ENCODE data around the gene PKD2L1.
"Not testable (repeated sequence)": the region's sequence is repeated elsewhere in the genome, so short reads cannot be mapped to it uniquely, and the experiment has no call there.

PKD2L1 gene

DNA sequence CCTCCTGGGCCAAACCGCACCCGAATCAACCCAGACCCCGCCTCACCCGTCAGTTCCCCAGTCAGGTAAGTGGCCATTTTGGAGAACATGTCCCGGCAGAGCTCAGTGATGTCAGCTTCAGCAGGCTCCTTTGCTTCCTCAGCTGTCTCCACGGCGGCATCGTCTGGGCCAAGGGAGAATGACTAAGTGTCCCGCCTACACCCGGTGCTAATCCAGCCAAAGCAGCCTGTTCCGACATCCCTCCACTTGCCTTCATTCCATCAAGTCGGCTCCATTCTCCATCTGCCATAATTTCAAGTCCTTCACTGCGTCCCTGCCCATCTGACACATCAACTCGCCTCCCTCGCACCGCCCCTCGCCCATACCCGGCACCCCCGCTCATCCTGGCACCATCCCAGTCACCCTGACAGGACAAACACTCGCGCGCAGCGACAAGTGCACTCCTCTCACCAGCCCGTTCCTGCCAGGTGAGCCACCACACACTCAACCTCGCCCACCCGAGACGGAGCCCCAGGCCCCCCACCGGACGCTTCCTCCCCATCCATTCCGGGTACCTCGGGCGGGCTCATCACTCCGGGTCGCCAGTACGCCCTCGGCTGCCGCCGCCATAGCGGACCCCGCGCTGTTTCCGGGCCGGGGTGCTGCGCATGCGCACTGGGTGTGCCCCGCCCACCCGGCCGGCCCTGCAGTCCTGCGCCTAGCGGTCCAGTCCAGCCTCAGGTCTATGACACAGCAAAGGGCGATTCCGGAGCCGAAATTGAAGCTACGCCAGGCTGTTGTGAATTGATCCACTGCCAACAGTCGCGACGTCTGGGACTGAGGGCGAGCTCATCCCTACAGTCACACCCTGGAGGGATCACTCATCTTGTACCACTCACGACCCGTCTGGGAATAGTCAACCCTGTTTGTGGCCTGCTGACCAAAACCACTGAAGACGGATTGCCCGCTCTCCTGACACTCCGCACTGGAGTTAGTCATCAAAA, 43.7 kb downstream of the PKD2L1 start, which contains the start of gene BLOC1S2:
BLOC1S2 (minus strand) TSS at position 630 of the 983 bp plus-strand sequence; CDS start at position 609, 21 bp downstream.
- DNase-seq (ENCODE audit: low read depth, low spot score): peak; percentile 90

GRCh38 chr10:100285326-100285725, 44.7 kb downstream of the PKD2L1 start:
- DNase-seq (ENCODE audit: low read depth, low spot score): not testable (repeated sequence)

- no peak for DNase-seq (ENCODE audit: low read depth, low spot score)
Measured at GRCh38 chr10:100282907-100283306, 47.1 kb downstream of the PKD2L1 start.

GRCh38 chr10:100276971-100277370, 53.1 kb downstream of the PKD2L1 start:
- not testable (repeated sequence) for DNase-seq (ENCODE audit: low read depth, low spot score)

GRCh38 chr10:100267239-100268104, 62.6 kb downstream of the PKD2L1 start, which contains the start of gene CWF19L1:
Gene CWF19L1, minus strand, starts transcription at chr10:100267638. Its CDS starts 45 bp downstream, at chr10:100267593.
- peak; percentile 93 for DNase-seq (ENCODE audit: low read depth, low spot score)

DNA sequence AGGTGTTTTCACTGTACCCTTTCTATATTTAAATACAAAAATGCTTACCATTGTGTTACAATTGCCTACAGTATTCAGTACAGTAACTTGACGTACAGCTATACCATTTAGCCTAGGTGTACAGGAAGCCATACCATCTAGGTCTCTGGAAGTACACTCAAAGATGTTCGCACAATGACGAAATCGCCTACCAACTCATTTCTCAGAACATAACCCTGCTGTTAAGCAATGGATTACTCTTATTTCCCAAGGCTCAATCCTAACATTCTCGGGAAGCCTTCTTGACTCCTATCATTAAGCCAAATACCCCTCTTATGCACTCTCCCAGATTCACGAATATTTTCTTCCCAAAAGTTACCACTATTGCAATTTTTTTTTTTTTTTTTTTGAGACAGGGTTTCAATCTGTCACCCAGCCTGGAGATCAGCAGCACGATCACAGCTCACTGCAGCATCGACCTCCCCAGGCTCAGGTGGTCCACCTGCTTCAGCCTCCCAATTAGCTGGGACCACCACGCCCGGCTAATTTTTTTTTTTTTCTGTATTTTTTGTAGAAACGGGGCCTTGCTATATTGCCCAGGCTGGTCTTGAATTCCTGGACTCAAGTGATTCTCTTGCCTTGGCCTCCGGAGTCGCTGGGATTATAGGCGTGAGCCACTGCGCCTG, 64.1 kb downstream of the PKD2L1 start:
- DNase-seq (ENCODE audit: low read depth, low spot score): no peak

GRCh38 chr10:100254191-100254590, 75.8 kb downstream of the PKD2L1 start:
- DNase-seq (ENCODE audit: low read depth, low spot score): no peak

DNA sequence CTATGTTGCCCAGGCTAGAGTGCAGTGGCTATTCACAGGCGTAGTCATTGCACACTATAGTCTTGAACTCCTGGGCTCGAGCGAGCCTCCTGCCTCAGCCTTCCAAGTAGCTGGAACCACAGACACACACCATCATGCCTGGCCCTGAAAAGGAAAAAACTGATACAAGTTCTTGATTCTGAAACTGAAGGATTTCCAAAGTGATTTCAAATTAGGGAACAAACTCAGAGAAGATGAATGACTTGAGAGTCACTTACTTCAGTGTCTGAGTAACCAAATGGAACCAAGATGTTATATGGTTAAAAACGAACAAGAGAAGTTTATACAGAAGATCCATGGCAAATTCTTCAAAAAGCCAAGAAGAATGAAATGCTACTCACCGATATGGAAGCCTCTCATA, 77.0 kb downstream of the PKD2L1 start:
- DNase-seq (ENCODE audit: low read depth, low spot score): no peak

GRCh38 chr10:100248820-100249219, 81.2 kb downstream of the PKD2L1 start:
- no peak for DNase-seq (ENCODE audit: low read depth, low spot score)

GRCh38 chr10:100245484-100246220, 84.4 kb downstream of the PKD2L1 start:
- DNase-seq (ENCODE audit: low read depth, low spot score): no peak

DNA sequence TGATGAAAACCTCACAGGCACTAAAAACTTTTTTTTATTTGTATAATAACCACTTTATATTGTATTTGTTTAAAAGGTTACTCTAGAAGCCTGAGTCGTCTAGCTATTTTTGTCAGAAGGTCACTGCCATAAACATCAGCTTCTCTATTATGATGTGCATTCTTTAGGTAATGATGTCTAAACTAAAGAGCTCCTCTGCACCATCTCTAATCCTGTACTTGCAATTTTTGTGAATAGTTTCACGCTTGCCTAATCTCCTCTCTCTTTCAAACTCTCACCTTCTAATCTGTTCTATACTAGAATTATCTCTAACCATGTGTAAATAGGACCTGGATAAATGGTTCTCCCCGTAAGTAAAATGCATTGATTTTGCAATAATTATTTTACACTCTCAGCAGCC, 90.2 kb downstream of the PKD2L1 start:
- DNase-seq (ENCODE audit: low read depth, low spot score): no peak

DNA sequence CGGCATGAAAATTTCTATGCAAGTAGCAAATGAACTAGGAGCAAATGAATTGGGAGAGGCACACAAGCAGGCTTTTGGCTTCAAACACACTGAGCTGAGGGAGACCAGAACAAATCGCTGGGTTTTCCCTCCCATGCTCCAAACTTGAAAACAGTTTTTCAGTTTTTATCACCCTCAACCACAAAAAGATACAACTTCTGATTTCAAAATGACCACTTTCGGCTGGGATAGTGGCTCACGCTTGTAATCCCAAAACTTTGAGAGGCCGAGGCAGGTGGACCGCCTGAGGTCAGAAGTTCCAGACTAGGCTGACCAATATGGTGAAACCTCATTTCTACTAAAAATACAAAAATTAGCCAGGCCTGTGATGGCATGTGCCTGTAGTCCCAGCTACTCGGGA, 91.6 kb downstream of the PKD2L1 start:
- DNase-seq (ENCODE audit: low read depth, low spot score): no peak
